ENCODE results near the gene PLA2G12B. TPM values are rescaled to one million over a fixed set of nuclear protein-coding genes. Genes with fewer than 3 reads are reported as not detected.

Gene PLA2G12B
- total and polyA plus RNA-seq, 2 of the 8 experiments (the other 6 are each of a cell fraction or from before 2014, with no cell fraction given) = not detected

- Histone ChIP-seq H2BK20ac (ENCODE audit: low read length) (no peak overlapping the region; the same call in 1 of the 2 replicates), H3K14ac (ENCODE audit: insufficient read length) (no peak overlapping the region), H4K5ac (ENCODE audit: insufficient read length, low read depth, low read length) (no peak overlapping the region), H3K56ac (replicated peaks; ENCODE audit: insufficient read length, low read depth, low read length) (no peak overlapping the region), H2BK5ac (ENCODE audit: low read depth, low read length) (no peak overlapping the region), H3K9ac (replicated peaks in 1 of 4; ENCODE audit: extremely low read depth in 1 of 4, low read depth in 3 of 4, low read length in 3 of 4) (no peak overlapping the region), H3K79me2 (ENCODE audit: control insufficient read depth in 1 of 2, insufficient read depth in 2 of 2, low read length in 2 of 2) (no peaks in the 10 kb centered on the region), H3K36me3 (ENCODE audit: control insufficient read depth in 2 of 4, insufficient read depth in 4 of 4, low read length in 3 of 4) (no peaks in the 10 kb centered on the region), H4K8ac (ENCODE audit: extremely low read depth, insufficient read depth, low read length) (no peak overlapping the region), H3K9me3 (ENCODE audit: insufficient read depth in 2 of 2, low read depth in 1 of 2, low read length in 1 of 2) (no peaks in the 10 kb centered on the region), H2AK5ac (ENCODE audit: low read depth, low read length) (no peak overlapping the region), H3K27me3 (replicated peaks in 1 of 4; ENCODE audit: control insufficient read depth in 3 of 4, extremely low read depth in 1 of 4, insufficient read depth in 3 of 4, low read length in 3 of 4) (no peaks in the 10 kb centered on the region), H4K20me1 (replicated peaks in 1 of 2; ENCODE audit: control insufficient read depth in 1 of 2, insufficient read depth in 2 of 2, low read length in 2 of 2) (no peaks in the 10 kb centered on the region), H2BK12ac (ENCODE audit: low read depth, low read length) (no peak overlapping the region), H3K18ac (ENCODE audit: extremely low read depth, low read length) (no peak overlapping the region), H3K27ac (ENCODE audit: low read depth, low read length) (no peak overlapping the region), H3K4ac (replicated peaks; ENCODE audit: insufficient read length, low read depth, low read length) (no peak overlapping the region), H3K4me1 (replicated peaks in 1 of 4; ENCODE audit: control insufficient read depth in 3 of 4, insufficient read depth in 4 of 4, low read length in 3 of 4) (peaks cover 0 to 3% (median 0%) of the 10 kb centered on the region in 4 experiments; a peak in 2 of 7 replicates), H4K91ac (replicated peaks; ENCODE audit: insufficient read length, low read length) (peak overlapping the region; percentile 23), H3K79me1 (ENCODE audit: low read depth, low read length) (no peaks in the 10 kb centered on the region), H2BK120ac (replicated peaks; ENCODE audit: low read depth, low read length) (no peak overlapping the region), H3K23ac (ENCODE audit: insufficient read length) (no peak overlapping the region), H3K4me2 (ENCODE audit: insufficient read depth in 1 of 2, low read depth in 2 of 2, low read length in 2 of 2) (no peak overlapping the region), H2AFZ (ENCODE audit: low read length) (no peak overlapping the region), H2BK15ac (ENCODE audit: low read length) (peak overlapping the region; percentile 41; the same call in 1 of the 2 replicates), H3K23me2 (ENCODE audit: low read depth, low read length) (no peaks in the 10 kb centered on the region), H3K4me3 (ENCODE audit: extremely low read depth in 1 of 4, insufficient read depth in 2 of 4, low read depth in 3 of 4, low read length in 4 of 4) (no peak overlapping the region)
- no peak for DNase-seq (ENCODE audit: low read depth in 1 of 2, low spot score in 2 of 2)
- WGBS, 2 experiments (ENCODE audit: extremely low coverage in 1 of 2, insufficient coverage in 1 of 2, insufficient read length in 1 of 2, insufficient replicate concordance in 2 of 2, low coverage in 1 of 2, low lambda C conversion rate in 2 of 2, missing lambda C conversion rate in 1 of 2) = 89 to 100% methylated on average over 1 to 10 of the region's 11 CpGs
- CTCF ChIA-PET (ENCODE audit: partially characterized antibody) = interaction anchor here (0.6 to 2.0 kb wide), 3 partner anchors 14 to 212 kb away, joined by 3 to 8 read pairs (median 3); no protein-coding TSS in a partner anchor
- TF ChIP-seq NANOG (IDR thresholded peaks at IDR 0.05; ENCODE audit: insufficient read depth, low read depth, low read length, poor library complexity, severe bottlenecking) (no peak), CTCF (IDR thresholded peaks at IDR 0.05; ENCODE audit: control extremely low read depth in 1 of 3, insufficient read depth in 1 of 3, low read depth in 1 of 3, low read length in 3 of 3) (no peak), RXRA (IDR thresholded peaks at IDR 0.05; ENCODE audit: insufficient read depth, low read depth, low read length) (no peak), CBX5 (IDR thresholded peaks at IDR 0.05; ENCODE audit: low read depth, low read length) (no peak), KDM4A (IDR thresholded peaks at IDR 0.05; ENCODE audit: low read depth, low read length, severe bottlenecking) (no peak), FOSL1 (IDR thresholded peaks at IDR 0.05; ENCODE audit: insufficient read depth, low read depth, low read length) (no peak), EZH2 (IDR thresholded peaks at IDR 0.05; ENCODE audit: low read depth, low read length, severe bottlenecking) (no peak), GABPA (IDR thresholded peaks at IDR 0.05; ENCODE audit: borderline replicate concordance, insufficient read depth, low read length) (no peak), MAFK (IDR thresholded peaks at IDR 0.05; ENCODE audit: low read depth, low read length) (no peak)
- no peak for FAIRE-seq
- POLR2A ChIA-PET (ENCODE audit: partially characterized antibody) = interaction anchor here (1.4 kb wide), 1 partner anchor 11 kb away, joined by 3 read pairs; no protein-coding TSS in a partner anchor
Measured at GRCh38 chr10:72895236-72895850, 59.3 kb downstream of the PLA2G12B start.

Data from H1 (cell line).